D721Med (cell line): Measurements from ENCODE around the gene KCNK2.

Source experiments
- DNase-seq: peaks from one replicate; pipeline ENCODE4 v3.0.0; 2011; ENCODE audit warnings: low spot score; ENCODE audit not compliant: insufficient read length
- FAIRE-seq: peaks from 2 replicates; lab custom pipeline; 2011; peaks lifted over from hg19 to GRCh38; lab: Jason Lieb, UNC
- TF ChIP-seq, protein P1 (sequence below): IDR thresholded peaks from 2 replicates; pipeline ENCODE4 v1.5.1; 2012; ENCODE audit warnings: mild to moderate bottlenecking, control low read depth; ENCODE audit not compliant: insufficient read depth; ENCODE audit errors: missing control alignments

KCNK2 gene

DNA sequence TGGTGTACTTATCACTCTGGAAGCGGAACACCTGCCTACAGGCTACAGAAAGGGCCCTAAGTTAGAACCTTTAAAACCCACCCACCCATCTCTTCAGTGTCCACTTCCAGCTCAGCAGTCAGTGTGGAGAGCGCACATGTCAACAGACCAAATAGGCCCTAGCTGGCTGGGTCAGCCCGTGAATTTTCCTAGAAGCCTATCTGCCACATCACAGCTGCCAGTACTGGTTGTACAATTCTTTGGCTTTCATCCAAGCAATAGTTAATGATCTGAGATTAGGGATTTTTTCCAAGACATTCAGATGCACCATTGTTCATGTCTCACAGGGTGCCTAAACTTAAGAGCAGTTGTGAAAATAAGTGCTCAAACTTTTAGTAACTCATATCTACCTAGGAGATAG, 197.1 kb downstream of the KCNK2 start:
- peak; percentile 69 for FAIRE-seq
- TF ChIP-seq, protein P1, sequence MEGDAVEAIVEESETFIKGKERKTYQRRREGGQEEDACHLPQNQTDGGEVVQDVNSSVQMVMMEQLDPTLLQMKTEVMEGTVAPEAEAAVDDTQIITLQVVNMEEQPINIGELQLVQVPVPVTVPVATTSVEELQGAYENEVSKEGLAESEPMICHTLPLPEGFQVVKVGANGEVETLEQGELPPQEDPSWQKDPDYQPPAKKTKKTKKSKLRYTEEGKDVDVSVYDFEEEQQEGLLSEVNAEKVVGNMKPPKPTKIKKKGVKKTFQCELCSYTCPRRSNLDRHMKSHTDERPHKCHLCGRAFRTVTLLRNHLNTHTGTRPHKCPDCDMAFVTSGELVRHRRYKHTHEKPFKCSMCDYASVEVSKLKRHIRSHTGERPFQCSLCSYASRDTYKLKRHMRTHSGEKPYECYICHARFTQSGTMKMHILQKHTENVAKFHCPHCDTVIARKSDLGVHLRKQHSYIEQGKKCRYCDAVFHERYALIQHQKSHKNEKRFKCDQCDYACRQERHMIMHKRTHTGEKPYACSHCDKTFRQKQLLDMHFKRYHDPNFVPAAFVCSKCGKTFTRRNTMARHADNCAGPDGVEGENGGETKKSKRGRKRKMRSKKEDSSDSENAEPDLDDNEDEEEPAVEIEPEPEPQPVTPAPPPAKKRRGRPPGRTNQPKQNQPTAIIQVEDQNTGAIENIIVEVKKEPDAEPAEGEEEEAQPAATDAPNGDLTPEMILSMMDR, result no peak
- no peak for DNase-seq

DNA sequence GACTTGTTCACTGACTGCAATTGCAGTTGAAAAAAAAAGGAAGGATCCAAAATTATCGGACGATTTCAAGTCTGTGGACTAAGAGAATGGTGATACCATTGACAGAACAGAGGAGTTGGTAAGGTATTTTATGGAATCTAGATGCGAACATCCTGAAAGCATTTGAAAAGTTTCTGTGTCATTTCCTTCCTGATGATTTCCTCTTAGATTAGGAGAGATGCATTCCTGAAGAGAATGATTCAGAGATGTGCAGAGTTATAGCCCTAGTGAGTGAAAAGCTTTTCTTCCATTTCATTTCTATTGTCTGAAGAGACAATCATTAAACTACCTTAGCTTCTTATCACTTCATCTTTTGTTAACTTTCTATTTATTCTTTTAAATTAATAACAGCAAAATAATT, 200.0 kb downstream of the KCNK2 start:
- TF ChIP-seq, protein P1, result no peak
- FAIRE-seq, result peak; percentile 83
- DNase-seq, result no peak

DNA sequence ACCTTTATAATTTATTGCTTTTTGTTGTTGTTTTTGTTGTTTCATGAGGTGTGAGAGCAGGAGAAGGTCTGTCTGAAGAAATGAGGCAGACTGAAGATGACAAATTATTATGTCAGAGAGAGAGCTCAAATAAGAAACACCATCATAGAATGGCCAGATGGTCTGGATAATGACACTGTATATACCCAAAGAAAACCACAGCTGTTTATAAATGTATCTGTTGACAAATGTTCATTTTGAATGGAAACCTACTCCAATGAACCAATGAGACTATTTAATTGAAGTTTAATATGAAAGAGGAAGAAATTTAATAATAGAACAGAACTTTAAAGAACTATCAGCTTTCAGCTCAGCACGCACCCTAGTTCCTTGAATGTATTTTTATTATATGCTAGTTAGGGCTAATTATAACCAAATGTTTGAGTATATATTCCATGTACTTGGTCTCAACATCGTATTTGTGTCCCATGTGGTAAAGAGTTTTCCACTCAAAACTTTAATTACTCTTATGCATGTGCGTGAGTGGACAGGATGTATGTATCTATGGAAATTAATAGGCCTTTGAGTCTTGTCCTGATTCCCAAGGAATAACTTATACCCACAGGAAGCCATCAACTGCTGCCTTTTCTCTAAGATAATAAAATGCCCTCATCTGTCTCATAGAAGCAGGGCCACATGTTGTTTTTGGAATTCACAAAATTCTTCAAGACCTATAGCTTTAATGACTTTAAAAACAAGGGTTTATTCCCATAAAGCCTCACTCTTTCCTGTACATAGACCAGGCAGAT, 202.7 kb downstream of the KCNK2 start:
- TF ChIP-seq, protein P1, result no peak
- DNase-seq (no peak), FAIRE-seq (peak; percentile 55)
